Suprapubic skin (tissue), 4 donors: ENCODE data around the gene CCDC197. TPM values are rescaled to one million over a fixed set of nuclear protein-coding genes. Genes with fewer than 3 reads are reported as not detected.

ENCODE experiments used
- DNase-seq, 2 donors: peaks; one replicate each; pipeline ENCODE4 v3.0.0-alpha.2; 2019; ENCODE audit warnings: low spot score in 2 of 2
- H3K27ac ChIP-seq: fragments of 200-600 bp; sonication (generic); one replicate; pipeline ENCODE4 v1.5.1; 2019
- H3K27me3 ChIP-seq: fragments of 200-600 bp; sonication (generic); one replicate; pipeline ENCODE4 v1.5.1; 2019
- H3K36me3 ChIP-seq: fragments of 200-600 bp; sonication (generic); one replicate; pipeline ENCODE4 v1.5.1; 2019
- H3K4me1 ChIP-seq: fragments of 200-600 bp; sonication (generic); one replicate; pipeline ENCODE4 v1.5.1; 2019
- H3K4me3 ChIP-seq: fragments of 200-600 bp; sonication (generic); one replicate; pipeline ENCODE4 v1.5.1; 2019; ENCODE audit warnings: mild to moderate bottlenecking
- H3K9me3 ChIP-seq: fragments of 200-600 bp; sonication (generic); one replicate; pipeline ENCODE4 v1.5.1; 2019
- CTCF ChIP-seq, 2 donors: fragments of 200-600 bp in 1 of 2; fragments of 450-650 bp in 1 of 2; sonication (generic) in 1 of 2; IDR thresholded peaks; one replicate each; pipeline ENCODE4 v1.5.1; 2016 to 2019; ENCODE audit warnings: antibody characterized with exemption in 2 of 2, mild to moderate bottlenecking in 1 of 2, moderate library complexity in 1 of 2
- EP300 ChIP-seq: sonication (generic); formaldehyde crosslinking; IDR thresholded peaks from one replicate; pipeline ENCODE4 v1.6.1; 2017; ENCODE audit warnings: antibody characterized with exemption
- POLR2A ChIP-seq, 2 donors: fragments of 450-650 bp; IDR thresholded peaks; one replicate each; pipeline ENCODE4 v1.6.1; 2017; ENCODE audit warnings: antibody characterized with exemption in 2 of 2, mild to moderate bottlenecking in 2 of 2, moderate library complexity in 2 of 2
- POLR2AphosphoS5 ChIP-seq, 3 donors: sonication (generic); formaldehyde crosslinking; IDR thresholded peaks; one replicate each; pipeline ENCODE4 v1.6.1; 2017; ENCODE audit warnings: antibody characterized with exemption in 3 of 3
- WGBS: methylation state at CpG from one replicate; pipeline ENCODE4 v1.1.5; 2018; 5-methylcytosine and 5-hydroxymethylcytosine counted together
- total RNA-seq, 4 donors: library from RNA; depleted of rRNA; stranded (reverse); fragments of >200 nt; gene quantifications; one replicate each; pipeline ENCODE4 v1.1.0, GENCODE V29; 2016

CCDC197 gene
- total RNA-seq, 4 donors from 2014 or later, result not detected

GRCh38 chr14:94052662-94053061 is 55.6 kb downstream of the CCDC197 start:
- 92% methylated on average over 4 of the region's 4 CpGs for WGBS
- peaks cover 100% of the 10 kb centered on the region for H3K36me3 ChIP-seq
- no peaks in the 10 kb centered on the region for H3K4me1 ChIP-seq
- no peaks in the 10 kb centered on the region for H3K27me3 ChIP-seq
- TF ChIP-seq CTCF (IDR thresholded peaks at IDR 0.05) (no peak), POLR2AphosphoS5 (IDR thresholded peaks at IDR 0.05) (no peak), POLR2A (IDR thresholded peaks at IDR 0.05) (no peak), EP300 (no peak)
- no peaks in the 10 kb centered on the region for H3K9me3 ChIP-seq
- peak in 1 of 2 donors; percentile 2 for DNase-seq
- H3K27ac ChIP-seq, result no peak overlapping the region
- no peak overlapping the region for H3K4me3 ChIP-seq

- TF ChIP-seq EP300, result no peak
- TF ChIP-seq CTCF (IDR thresholded peaks at IDR 0.05), result no peak
- TF ChIP-seq POLR2A (IDR thresholded peaks at IDR 0.05), result no peak
- TF ChIP-seq POLR2AphosphoS5 (IDR thresholded peaks at IDR 0.05), result no peak
- WGBS, result 100% methylated on average over 1 of the region's 1 CpG
- Histone ChIP-seq H3K27ac (no peak overlapping the region), H3K4me3 (no peak overlapping the region), H3K36me3 (peaks cover 99% of the 10 kb centered on the region), H3K9me3 (no peaks in the 10 kb centered on the region), H3K27me3 (no peaks in the 10 kb centered on the region), H3K4me1 (no peaks in the 10 kb centered on the region)
- DNase-seq, result no peak
Observed at GRCh38 chr14:94054401-94054800, 57.3 kb downstream of the CCDC197 start.

- Histone ChIP-seq H3K4me3 (no peak overlapping the region), H3K4me1 (no peaks in the 10 kb centered on the region), H3K36me3 (peaks cover 99% of the 10 kb centered on the region), H3K9me3 (no peaks in the 10 kb centered on the region), H3K27me3 (no peaks in the 10 kb centered on the region), H3K27ac (no peak overlapping the region)
- 92% methylated on average over 7 of the region's 7 CpGs for WGBS
- DNase-seq, result peak in 1 of 2 donors; percentile 21
- TF ChIP-seq POLR2AphosphoS5 (IDR thresholded peaks at IDR 0.05) (no peak), EP300 (no peak), CTCF (IDR thresholded peaks at IDR 0.05) (no peak), POLR2A (IDR thresholded peaks at IDR 0.05) (no peak)
Observed at GRCh38 chr14:94054936-94055335, 57.8 kb downstream of the CCDC197 start.

- peak in 1 of 2 donors; percentile 24 for DNase-seq
- Histone ChIP-seq H3K36me3 (peaks cover 99% of the 10 kb centered on the region), H3K9me3 (no peaks in the 10 kb centered on the region), H3K4me1 (no peaks in the 10 kb centered on the region), H3K27ac (no peak overlapping the region), H3K27me3 (no peaks in the 10 kb centered on the region), H3K4me3 (no peak overlapping the region)
- 82% methylated on average over 6 of the region's 6 CpGs for WGBS
- no peak for TF ChIP-seq CTCF (IDR thresholded peaks at IDR 0.05)
- no peak for TF ChIP-seq POLR2A (IDR thresholded peaks at IDR 0.05)
- TF ChIP-seq EP300, result no peak
- no peak for TF ChIP-seq POLR2AphosphoS5 (IDR thresholded peaks at IDR 0.05)
Observed at GRCh38 chr14:94056579-94057308, 59.6 kb downstream of the CCDC197 start.

GRCh38 chr14:94058128-94058673 is 61.1 kb downstream of the CCDC197 start:
- 76% methylated on average over 1 of the region's 1 CpG for WGBS
- Histone ChIP-seq H3K4me3 (no peak overlapping the region), H3K9me3 (no peaks in the 10 kb centered on the region), H3K27me3 (no peaks in the 10 kb centered on the region), H3K4me1 (peaks cover 7% of the 10 kb centered on the region), H3K36me3 (peaks cover 93% of the 10 kb centered on the region), H3K27ac (no peak overlapping the region)
- no peak for TF ChIP-seq POLR2AphosphoS5 (IDR thresholded peaks at IDR 0.05)
- TF ChIP-seq POLR2A (IDR thresholded peaks at IDR 0.05), result no peak
- TF ChIP-seq CTCF (IDR thresholded peaks at IDR 0.05), result no peak
- no peak for TF ChIP-seq EP300
- no peak for DNase-seq
